ENCODE results near the gene ADD1. TPM values are rescaled to one million over a fixed set of nuclear protein-coding genes. Genes with fewer than 3 reads are reported as not detected.

ADD1 gene
- total RNA-seq, 1 donor from 2014 or later = 283 TPM

DNA sequence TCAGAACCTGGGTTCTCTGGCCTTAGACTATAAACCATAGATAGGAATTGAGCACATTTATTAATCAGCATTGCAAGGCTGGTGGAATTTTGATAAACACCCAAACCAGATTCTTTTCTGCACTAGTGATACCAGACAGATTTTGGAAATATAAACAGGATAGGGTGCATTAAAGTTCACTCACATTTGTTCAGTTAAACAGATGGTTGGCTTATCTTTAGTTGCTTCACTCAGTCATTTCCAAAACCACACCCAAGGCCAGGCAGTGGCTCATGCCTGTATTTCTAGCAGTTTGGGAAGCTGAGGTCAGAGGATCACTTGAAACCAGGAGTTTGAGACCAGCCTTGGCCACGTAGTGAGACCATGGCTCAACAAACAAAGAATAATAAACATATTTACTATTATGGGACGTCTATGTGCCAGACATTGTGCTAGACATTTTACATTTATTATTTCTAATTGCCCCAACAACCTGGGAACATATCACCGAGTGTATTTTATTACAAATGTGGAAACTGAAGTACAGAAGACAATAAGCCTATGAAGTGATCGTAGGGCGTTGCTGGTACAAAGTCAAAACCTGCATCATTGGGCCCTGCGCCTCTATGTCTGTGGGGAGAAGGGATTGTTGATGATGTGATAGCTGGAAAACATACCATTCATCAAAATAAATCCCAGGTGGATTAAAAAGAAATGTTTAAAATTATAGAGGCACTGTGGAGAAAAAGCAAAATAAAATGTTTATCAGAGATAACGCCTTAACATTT lies 15.0 kb downstream of the ADD1 start:
- intact Hi-C loops (cut with micrococcal nuclease) = no loop called here

DNA sequence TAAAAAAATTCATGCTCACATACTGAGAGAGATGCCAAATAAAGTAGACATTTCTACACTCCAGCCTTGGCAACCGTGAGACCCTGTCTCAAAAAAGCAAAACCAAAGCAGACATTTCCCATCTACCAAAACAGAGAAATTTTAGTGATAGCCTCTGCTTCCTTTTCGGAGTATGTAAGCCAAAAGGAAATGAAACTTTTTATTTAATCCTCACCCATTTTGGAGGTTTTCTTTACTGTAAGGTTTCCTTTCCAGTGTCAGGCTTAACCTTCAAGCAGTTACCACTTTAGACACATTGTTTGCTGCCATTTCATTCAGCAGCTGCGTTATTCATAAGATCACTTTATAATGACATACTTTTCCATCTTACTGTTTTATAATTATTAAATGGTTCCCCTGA lies 15.9 kb downstream of the ADD1 start:
- intact Hi-C loops (cut with micrococcal nuclease) = no loop called here

DNA sequence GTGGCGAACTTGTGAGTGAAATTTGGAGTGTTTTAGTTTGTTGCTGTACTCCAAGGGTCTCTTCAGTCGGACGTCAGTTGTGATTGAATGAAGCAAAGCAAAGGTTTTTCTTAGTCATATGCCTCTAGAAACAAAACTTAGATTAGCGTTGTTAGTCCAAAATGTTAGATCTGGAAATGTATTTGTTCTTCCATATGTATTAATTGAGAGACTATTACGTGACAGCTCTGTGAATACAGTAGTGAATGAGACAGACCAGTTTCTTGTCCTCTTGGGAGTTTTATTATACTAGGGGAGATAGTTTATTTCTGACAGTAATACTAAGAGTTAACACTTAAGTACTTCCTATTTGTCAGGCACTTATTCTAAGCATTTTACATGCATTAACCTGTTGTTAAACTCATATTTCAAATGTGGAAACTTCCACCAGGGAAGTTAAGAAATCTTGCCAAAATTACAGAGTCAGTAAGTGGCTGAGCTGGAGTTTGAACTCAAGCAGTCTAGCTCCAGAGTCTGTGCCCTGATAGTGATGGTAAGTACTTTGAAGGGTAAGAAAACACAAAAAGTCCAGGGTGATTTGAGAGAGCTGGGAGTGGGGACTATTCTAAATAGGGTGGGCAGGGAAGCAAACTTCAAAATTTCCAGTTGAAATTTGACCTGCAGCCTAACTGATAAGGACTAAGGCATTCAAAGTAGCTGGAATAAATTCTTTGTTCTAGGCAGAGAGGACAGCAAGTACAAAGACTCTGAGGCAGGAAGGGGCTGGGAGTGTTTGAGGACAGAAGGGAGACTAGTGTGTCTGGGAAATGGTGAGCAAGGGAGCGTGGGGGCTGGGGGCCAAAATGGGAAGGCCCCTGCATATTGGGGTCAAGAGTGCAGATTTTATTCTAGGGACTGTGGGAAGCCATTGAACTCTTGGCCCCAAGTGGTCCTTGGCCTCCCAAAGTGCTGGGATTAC lies 17.0 kb downstream of the ADD1 start:
- intact Hi-C loops (cut with micrococcal nuclease) = no loop called here

DNA sequence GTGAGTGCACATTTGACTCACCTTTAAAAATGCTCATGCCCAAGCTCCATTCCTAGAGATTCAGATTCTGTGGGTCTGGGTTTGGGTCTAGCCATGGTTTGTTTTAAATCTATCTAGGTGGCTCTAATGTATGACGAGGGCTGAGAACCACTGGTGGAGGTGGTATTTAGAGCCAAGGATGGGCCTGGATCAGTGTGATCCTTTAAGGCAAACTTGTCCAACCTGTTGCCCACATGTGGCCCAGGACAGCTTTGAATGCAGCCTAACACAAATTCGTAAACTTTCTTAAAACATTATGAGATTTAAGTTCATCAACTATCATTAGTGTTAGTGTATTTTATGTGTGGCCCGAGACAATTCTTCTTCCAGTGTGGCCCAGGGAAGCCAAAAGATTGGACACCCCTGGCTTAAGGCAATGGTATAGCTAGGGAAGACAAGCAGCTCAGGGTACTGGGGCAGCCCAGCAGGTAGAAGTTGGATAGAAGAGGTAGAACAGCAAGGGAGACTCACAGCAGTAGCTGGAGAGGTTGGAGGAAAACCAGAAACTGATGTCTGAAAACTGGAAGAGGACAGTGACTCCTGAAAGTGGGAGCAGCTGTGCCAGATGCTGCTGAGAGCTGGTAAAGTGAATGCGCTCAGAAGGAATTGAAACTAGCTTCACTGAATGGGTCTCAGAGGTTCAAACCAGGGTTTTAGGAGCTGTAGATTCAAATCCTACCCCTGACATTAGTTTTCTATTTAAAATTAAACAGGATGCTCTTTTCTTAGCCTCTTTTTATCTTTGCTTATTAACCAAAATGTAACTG lies 18.2 kb downstream of the ADD1 start:
- intact Hi-C loops (cut with micrococcal nuclease) = no loop called here

DNA sequence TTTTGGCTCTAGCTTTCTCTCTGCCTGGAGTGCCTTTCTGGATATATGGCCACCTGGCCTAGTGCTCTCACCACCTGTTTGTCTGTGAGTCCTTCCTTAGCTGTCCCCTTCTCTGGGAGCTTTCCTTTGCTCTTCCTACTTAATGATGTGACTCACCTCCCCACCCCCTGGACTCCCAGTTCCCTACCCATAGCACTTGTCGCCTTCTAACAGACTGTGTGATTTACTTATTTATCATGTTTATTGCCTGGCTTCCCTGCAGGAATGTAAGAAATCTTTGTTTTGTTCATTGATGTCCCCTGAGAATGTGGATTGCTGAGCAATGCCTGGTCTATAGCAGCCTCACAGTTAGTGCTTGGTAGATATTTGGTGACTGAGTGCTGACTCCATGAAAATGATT lies 18.9 kb downstream of the ADD1 start:
- intact Hi-C loops (cut with micrococcal nuclease) = no loop called here

DNA sequence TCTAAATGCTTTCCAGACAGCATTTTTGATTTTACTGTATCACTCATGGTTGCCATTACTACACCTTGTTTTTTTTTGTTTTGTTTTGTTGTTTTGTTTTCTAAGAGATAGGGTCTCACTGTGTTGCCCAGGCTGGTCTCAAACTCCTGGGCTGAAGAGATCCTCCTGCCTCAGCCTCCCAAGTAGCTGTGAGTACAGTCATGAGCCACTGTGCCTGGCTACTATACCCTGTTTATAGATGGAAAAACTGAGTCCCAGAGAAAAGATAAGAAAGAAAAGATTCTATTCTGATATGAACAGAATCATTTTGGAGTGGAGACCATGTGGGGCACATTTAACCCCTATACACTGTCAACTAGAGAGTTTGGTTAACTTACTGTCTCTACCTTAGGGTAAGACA lies 20.0 kb downstream of the ADD1 start:
- intact Hi-C loops (cut with micrococcal nuclease) = no loop called here

DNA sequence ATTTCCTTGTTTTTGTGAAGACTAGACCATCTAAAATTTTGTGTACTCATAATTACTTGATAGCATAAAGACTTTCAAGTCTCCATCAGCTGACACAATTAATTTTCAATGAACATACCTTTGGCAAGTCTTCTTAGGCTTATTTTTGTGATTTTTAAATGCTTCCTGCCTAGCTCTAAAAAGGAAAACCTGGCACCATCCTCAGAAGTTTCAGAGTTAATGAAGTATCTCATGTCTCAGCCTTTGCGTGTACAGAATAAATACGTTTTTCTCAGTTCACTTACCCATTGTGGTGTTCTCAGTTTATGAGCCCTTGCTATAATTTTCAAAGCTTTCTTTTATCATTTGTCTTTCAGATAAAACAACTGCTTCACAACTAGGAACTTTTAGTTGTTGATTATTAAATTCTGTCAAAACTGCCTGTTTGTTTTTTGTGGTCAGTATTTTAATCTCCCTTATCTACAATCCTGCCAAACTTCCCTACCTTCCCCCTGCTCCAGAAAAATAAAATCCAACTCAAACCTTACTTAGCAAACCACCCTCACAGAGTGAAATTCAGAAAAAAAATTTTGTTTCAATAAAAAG lies 21.6 kb downstream of the ADD1 start:
- intact Hi-C loops (cut with micrococcal nuclease) = no loop called here

DNA sequence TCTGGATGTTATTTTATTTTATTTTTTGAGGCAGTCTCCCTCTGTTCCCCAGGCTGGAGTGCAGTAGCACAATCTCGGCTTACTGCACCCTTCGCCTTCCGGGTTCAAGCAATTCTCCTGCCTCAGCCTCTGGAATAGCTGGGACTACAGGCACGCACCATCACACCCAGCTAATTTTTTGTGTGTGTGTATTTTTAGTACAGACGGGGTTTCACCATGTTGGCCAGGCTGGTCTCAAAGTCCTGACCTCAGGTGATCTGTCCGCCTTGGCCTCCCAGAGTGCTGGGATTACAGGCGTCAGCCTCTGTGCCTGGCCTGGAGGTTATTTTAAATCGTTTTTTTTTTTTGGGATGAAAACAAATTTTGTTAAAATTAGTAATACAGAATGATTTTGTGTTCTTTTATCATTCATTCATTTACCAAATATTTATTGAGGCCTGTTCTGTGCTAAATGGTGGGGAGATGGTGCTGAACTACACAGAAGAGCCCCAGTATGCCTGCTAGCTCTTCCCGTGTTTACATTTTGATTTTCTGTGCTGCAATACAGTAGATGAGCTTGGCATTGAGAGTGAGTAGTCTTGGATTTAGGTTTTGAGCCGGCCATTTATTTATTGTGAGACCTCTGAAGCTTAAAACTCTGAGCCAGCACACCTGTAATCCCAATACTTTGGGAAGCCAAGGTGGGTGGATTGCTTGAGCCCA lies 22.7 kb downstream of the ADD1 start:
- intact Hi-C loops (cut with micrococcal nuclease) = no loop called here

DNA sequence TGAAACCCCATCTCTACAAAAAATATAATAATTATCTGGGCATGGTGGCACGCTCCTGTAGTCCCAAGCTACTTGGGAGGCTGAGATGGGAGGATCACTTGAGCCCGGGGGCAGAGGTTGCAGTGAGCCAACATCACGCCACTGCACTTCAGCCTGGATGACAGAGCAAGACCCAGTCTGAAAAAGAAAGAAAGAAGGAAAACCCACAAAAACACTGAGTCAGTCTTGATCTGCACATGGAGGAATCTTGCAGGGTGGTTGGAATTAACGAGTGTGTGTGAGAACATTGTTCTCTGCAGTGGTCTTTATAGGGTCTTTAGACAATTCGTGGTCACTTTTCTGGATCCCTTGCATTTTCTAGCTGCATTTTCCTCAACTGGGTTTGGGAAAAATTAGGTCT lies 23.2 kb downstream of the ADD1 start:
- intact Hi-C loops (cut with micrococcal nuclease) = no loop called here

DNA sequence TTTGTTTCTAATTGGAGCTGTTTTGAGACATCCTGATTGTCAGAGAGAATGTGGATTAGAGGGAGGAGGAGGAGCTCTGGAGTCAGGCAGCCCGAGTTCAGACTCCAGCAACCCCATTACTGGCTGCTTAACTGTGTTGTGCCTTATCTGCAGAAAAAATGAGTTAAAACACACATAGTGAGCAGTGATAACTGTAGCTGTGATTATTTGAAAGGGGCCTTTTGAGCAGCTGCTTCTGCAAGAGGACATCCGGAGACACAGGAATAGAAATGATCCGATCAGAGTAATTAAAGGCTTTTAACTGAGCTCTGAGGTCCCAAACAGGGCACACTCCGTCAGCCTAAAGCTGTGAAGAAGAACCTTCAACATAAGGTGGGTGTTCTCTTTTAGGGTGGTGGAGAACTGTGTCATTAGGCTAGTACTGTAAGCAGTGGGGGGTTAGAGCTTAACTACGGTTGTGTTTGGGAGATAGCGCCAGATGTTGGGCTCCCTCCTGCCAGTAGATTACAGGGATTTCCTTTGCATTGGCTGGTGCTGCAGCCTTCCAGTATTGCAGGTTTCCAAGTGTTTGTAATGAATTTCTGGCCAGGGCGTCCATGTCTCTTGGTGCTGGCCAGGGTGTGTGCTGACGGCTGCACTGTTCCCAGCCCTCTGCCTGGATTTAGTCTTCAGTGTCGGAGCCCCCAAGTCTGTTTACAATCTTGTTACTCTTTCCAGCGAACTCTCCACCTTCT lies 24.3 kb downstream of the ADD1 start:
- intact Hi-C loops (cut with micrococcal nuclease) = no loop called here

DNA sequence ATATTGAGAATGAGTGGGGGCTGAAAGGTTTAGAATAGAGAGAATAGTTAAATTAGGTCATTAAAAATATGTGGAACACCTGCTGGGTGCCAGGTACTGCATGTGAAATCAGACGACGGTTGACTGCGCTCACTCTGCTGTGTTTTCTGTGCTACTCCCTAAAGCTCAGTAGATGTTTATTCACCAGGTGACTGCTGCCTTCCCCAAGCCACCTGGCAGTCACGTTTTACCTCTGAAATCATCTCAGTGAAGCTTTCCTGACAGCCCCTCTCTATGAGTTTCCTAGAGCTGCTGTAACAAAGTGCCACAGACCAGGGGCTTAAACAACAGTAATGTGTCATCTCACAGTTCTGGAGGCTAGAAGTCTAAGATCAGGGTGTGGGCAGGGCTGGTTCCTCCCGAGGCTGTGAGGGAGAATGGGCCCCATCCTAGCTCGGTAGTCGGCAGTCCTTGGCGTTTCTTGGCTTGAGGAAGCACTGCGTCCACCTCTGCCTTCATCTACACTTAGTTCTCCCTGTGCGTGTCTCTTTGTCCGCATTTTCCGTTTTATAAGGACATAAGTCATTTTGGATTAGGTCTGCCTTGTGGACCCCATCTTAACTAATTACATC lies 25.3 kb downstream of the ADD1 start:
- intact Hi-C loops (cut with micrococcal nuclease) = no loop called here

DNA sequence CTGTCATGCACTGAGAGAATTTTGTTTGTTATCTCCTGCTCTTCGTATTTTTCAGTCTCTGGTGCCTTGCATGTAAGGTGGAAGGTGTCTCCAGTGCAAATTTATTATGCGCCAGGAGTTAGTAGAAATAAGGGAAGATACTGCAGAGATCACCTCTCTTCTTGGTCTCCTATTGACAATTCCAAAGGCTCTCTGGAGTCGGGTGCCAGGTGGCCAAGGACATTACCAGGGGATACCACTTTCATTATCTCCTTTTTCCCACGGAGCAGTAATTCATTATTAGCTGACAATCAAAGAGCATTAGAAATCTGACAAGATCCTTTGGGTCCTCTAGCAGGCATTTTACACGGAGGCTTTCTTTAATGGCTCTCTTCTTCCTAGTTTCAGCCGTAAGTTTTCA lies 26.0 kb downstream of the ADD1 start:
- intact Hi-C loops (cut with micrococcal nuclease) = loop anchor here (2.0 kb wide), 1 partner anchor 17 kb away; no protein-coding TSS in a partner anchor

DNA sequence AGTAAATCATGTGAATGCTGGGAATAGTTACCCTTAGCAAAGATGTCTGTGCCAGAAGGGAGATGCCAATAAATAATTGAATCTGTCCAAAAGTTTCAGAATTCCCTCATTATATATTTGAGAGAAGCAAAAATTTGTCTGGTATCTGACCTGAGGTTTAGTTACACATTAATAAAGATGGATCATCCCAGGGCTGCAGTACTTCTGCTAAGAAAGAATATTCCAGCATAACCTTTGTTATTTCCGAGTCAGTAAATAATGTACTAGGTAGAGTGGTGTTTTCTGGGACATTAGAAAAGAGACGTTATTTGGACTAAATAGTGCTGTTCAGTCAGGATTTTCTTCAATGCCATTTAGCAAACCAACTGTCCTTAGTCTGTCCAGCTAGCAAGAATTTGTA lies 26.4 kb downstream of the ADD1 start:
- intact Hi-C loops (cut with micrococcal nuclease) = loop anchor here (2.0 kb wide), 1 partner anchor 17 kb away; no protein-coding TSS in a partner anchor

DNA sequence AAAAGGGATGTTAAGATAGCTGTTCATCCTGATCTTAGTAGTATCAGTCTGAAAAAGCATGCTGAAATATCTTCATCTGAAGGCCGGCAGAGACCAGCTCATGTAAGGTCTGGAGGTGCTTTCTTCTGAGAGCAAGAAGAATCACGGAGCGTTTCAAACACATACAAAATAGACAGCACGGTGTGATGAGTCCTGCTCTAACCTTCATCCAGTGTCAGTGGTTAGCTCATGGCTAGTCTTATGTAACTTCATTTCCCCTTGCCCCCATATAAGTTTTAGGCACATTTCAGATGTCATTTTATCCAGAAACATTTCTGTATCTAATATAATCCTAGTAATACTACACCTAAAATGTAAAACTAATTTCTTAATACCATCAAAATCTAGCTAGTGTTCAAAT lies 27.8 kb downstream of the ADD1 start:
- intact Hi-C loops (cut with micrococcal nuclease) = loop anchor here (2.0 kb wide), 1 partner anchor 19 kb away; no protein-coding TSS in a partner anchor

DNA sequence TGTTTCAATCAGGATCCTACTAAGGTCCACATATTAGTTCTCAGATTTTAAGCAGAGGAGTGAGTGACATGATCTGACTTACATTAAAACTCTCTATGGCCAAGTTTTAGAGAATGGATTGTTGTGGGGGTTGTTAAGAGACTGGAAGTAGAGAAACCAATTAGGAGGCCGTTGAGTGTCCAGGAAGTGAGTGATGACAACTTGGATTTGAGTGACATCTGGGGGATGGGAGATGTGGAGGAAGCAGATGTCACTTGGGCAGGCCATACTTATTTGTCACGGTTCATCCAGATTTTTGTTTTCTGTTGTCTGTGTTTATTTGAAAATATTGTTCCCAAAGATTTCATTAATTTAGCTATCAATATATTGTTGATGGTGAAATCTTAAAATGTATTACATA lies 28.3 kb downstream of the ADD1 start:
- intact Hi-C loops (cut with micrococcal nuclease) = loop anchor here (2.0 kb wide), 1 partner anchor 19 kb away; no protein-coding TSS in a partner anchor

DNA sequence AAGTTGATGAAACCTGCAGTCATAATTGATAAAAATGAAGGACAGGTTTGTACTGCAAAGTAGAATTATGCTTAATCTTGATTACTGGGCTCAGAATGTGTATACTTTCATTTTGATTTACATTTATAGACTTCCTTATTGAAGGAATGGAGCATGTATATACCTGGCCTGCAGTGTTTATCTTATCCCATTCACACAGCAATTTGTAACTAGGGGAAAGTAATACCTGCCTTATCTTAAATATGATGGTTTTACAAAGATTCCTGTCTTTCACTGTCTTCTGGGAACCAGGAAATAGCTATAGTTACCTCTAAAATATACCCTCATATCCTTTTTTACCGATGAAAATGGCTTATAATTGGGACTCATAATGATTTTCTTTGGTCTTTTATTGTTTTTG lies 29.7 kb downstream of the ADD1 start:
- intact Hi-C loops (cut with micrococcal nuclease) = no loop called here

DNA sequence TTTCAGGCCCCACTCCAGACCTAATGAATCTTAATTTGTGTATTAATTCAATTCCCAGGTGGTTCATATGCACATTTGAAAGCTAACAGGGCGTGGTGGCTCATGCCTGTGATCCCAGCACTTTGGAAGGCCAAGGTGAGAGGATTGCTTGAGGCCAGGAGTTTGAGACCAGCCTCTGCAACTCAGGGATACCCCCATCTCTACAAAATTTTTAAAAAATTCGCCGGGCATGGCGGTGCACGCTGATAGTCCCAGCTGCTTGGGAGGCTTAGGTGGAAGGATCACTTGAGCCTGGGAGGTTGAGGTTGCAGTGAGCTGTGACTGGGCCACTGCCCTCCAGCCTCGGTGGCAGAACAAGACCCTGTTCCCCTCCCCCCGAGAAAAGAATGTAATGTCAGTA lies 31.2 kb downstream of the ADD1 start:
- intact Hi-C loops (cut with micrococcal nuclease) = no loop called here

DNA sequence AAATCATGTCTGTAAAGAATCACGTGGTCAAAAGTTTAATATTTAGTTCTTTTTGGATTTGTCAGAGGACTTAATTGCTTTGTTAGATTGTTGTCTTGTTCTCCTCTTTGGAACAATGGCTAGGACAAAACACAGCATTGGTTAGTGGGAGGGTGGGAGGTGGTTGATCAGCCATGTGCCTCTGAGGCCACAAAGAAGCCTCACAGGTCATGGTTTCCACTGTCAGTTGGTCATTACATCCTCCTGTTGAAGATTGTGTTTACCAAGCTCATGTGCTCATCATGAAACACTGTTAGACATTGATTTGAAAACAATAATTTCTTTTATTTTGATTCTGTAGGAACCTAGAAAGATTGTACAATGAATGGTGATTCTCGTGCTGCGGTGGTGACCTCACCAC lies 31.9 kb downstream of the ADD1 start:
- intact Hi-C loops (cut with micrococcal nuclease) = no loop called here

DNA sequence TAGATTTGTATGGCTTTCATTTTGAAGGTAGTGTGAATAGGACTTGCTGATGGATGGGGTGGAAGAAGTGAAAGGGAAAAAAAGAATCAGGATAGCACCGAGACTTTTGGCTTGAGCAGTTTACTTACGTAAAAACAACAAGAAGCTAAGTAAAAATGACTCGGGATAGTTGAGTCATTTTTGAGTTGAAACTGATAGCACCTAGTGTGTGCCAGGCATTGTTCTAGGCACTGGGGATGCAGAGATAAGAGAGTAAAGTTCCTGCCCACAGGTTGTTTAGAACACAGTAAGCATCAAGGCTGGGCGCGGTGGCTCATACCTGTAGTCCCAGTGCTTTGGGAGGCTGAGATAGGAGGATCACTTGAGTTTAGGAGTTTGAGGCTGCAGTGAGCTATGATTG lies 34.7 kb downstream of the ADD1 start:
- intact Hi-C loops (cut with micrococcal nuclease) = no loop called here

All from T-helper 1 cell treated with Interleukin-12 subunit alpha and Interleukin-12 subunit beta and Interleukin-4 antibody, amounts not matched to agents 30 ng/mL and 1 ng/mL, for 36 hours (primary cell).